ENCODE measurements around the gene CLASP2. TPM values are rescaled to one million over a fixed set of nuclear protein-coding genes. Genes with fewer than 3 reads are reported as not detected.

Gene CLASP2
- total RNA-seq, 1 experiment from 2014 or later: 40.4 TPM

- Histone ChIP-seq H3K27me3 (ENCODE audit: control insufficient read depth, insufficient read depth, low read length) (no peaks in the 10 kb centered on the region), H3K9me3 (ENCODE audit: control insufficient read depth, insufficient read depth, low read depth, low read length) (no peaks in the 10 kb centered on the region), H3K4me3 (ENCODE audit: low read depth in 2 of 2, low read length in 2 of 2) (no peak overlapping the region), H3K36me3 (ENCODE audit: control insufficient read depth, insufficient read depth, low read length) (no peaks in the 10 kb centered on the region; the same call in 1 of the 2 replicates), H3K27ac (ENCODE audit: low read length) (no peak overlapping the region), H3K4me1 (ENCODE audit: control insufficient read depth, insufficient read depth, low read length) (no peaks in the 10 kb centered on the region)
- DNase-seq (ENCODE audit: low read depth, low spot score) (no peak), ATAC-seq (no peak)
- ChIA-PET CTCF (no interaction called here), POLR2A (no interaction called here)
- intact Hi-C loops (cut with micrococcal nuclease; ENCODE audit: unreplicated experiment): no loop called here
- BruUV-seq (replicated peaks): no TSS peak
- in situ Hi-C loops (cut with HindIII; ENCODE audit: low pct_unique_long_range_greater_than_20kb, low sequenced_read_pairs): no loop called here
- TF ChIP-seq CTCF (IDR thresholded peaks at IDR 0.05) (no peak), SIN3A (IDR thresholded peaks at IDR 0.05; ENCODE audit: borderline replicate concordance, insufficient read depth, low read depth, low read length) (no peak), POLR2AphosphoS5 (IDR thresholded peaks at IDR 0.05; ENCODE audit: low read depth, low read length) (no peak), TCF7L2 (IDR thresholded peaks at IDR 0.05; ENCODE audit: low read depth, low read length) (no peak)
- TF ChIP-seq, protein P1, sequence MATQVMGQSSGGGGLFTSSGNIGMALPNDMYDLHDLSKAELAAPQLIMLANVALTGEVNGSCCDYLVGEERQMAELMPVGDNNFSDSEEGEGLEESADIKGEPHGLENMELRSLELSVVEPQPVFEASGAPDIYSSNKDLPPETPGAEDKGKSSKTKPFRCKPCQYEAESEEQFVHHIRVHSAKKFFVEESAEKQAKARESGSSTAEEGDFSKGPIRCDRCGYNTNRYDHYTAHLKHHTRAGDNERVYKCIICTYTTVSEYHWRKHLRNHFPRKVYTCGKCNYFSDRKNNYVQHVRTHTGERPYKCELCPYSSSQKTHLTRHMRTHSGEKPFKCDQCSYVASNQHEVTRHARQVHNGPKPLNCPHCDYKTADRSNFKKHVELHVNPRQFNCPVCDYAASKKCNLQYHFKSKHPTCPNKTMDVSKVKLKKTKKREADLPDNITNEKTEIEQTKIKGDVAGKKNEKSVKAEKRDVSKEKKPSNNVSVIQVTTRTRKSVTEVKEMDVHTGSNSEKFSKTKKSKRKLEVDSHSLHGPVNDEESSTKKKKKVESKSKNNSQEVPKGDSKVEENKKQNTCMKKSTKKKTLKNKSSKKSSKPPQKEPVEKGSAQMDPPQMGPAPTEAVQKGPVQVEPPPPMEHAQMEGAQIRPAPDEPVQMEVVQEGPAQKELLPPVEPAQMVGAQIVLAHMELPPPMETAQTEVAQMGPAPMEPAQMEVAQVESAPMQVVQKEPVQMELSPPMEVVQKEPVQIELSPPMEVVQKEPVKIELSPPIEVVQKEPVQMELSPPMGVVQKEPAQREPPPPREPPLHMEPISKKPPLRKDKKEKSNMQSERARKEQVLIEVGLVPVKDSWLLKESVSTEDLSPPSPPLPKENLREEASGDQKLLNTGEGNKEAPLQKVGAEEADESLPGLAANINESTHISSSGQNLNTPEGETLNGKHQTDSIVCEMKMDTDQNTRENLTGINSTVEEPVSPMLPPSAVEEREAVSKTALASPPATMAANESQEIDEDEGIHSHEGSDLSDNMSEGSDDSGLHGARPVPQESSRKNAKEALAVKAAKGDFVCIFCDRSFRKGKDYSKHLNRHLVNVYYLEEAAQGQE (IDR thresholded peaks at IDR 0.05; ENCODE audit: insufficient read depth in 1 of 2, low read depth in 2 of 2, low read length in 1 of 2): no peak
These were observed 127.5 kb downstream of the CLASP2 start for GRCh38 chr3:33590541-33590940.

DNA sequence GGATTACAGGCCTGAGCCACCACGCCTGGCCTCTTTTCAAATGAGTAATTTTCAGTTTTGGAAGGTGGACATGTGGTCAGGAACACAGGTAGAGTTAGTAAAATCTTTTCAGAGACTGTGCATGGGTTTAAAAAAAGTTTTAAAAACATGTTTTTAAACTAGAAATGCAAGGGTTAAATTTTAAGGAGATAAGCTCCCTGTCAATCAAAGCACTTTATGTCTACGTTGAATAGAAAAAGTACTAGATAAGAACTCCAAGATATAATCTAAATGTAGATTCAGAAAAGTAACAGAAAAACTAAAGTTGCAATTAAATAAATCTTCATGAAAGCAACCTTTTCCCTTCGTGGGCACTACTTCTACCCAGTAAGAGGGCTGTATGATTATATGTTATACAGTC is 131.7 kb downstream of the CLASP2 start:
- H3K27me3 ChIP-seq (ENCODE audit: control insufficient read depth, insufficient read depth, low read length): no peaks in the 10 kb centered on the region
- in situ Hi-C loops (cut with HindIII; ENCODE audit: low pct_unique_long_range_greater_than_20kb, low sequenced_read_pairs) (no loop called here), intact Hi-C loops (cut with micrococcal nuclease; ENCODE audit: unreplicated experiment) (no loop called here)
- TF ChIP-seq TCF7L2 (IDR thresholded peaks at IDR 0.05; ENCODE audit: low read depth, low read length) (no peak), CTCF (IDR thresholded peaks at IDR 0.05) (no peak), SIN3A (IDR thresholded peaks at IDR 0.05; ENCODE audit: borderline replicate concordance, insufficient read depth, low read depth, low read length) (no peak), POLR2AphosphoS5 (IDR thresholded peaks at IDR 0.05; ENCODE audit: low read depth, low read length) (no peak)
- TF ChIP-seq, protein P1 (IDR thresholded peaks at IDR 0.05; ENCODE audit: insufficient read depth in 1 of 2, low read depth in 2 of 2, low read length in 1 of 2): no peak
- no peak overlapping the region for H3K4me3 ChIP-seq (ENCODE audit: low read depth in 2 of 2, low read length in 2 of 2)
- no TSS peak for BruUV-seq (replicated peaks)
- H3K4me1 ChIP-seq (ENCODE audit: control insufficient read depth, insufficient read depth, low read length): no peaks in the 10 kb centered on the region
- DNase-seq (ENCODE audit: low read depth, low spot score) (no peak), ATAC-seq (no peak)
- no peak overlapping the region for H3K27ac ChIP-seq (ENCODE audit: low read length)
- POLR2A ChIA-PET: no interaction called here
- H3K36me3 ChIP-seq (ENCODE audit: control insufficient read depth, insufficient read depth, low read length): no peaks in the 10 kb centered on the region; the same call in 1 of the 2 replicates
- no peaks in the 10 kb centered on the region for H3K9me3 ChIP-seq (ENCODE audit: control insufficient read depth, insufficient read depth, low read depth, low read length)
- CTCF ChIA-PET: no interaction called here

All from Panc1 (cell line).